OCI-LY3 (cell line): ENCODE results near the gene VGLL1.

Source experiments
- CTCF ChIP-seq: fragments of 200-600, 300-600 bp; sonication (generic); IDR thresholded peaks from 2 replicates; pipeline ENCODE4 v1.5.1; 2014; ENCODE audit warnings: antibody characterized with exemption, low read length, low read depth
- EZH2phosphoT487 ChIP-seq: fragments of 200-600 bp; shearing (Covaris generic); IDR thresholded peaks from 2 replicates; pipeline ENCODE4 v1.6.1; 2018; ENCODE audit warnings: antibody characterized with exemption, mixed run types, low read depth

DNA sequence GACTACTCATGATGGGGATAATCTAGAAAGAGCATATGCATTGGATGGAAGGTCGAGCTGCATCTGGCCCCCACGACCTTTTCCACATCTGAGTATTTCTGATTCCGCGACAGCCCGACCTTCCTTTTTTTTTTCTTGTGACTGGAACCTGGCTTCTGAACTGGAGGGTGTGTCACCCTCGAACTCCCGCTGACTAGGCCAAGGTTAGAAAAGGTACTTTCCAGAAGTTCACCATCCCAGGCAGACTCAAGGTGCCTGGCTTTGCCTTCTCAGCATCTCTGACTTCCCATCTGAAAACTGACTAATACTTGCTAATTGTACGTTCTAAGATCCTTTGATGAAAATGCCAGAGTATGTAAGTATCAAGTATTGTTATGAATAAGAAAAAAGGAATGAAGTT lies 66.6 kb downstream of the VGLL1 start:
- no peak for TF ChIP-seq CTCF
- no peak for TF ChIP-seq EZH2phosphoT487
